Endothelial cell of umbilical vein (primary cell): ENCODE results near the gene USHBP1. TPM values are rescaled to one million over a fixed set of nuclear protein-coding genes. Genes with fewer than 3 reads are reported as not detected.

Experiments
- Bru-seq: library from RNA; stranded (reverse); fragments of 400-500 nt; gene quantifications from one replicate; lab custom pipeline; 2021; lab: Mats Ljungman, UMichigan
- BruChase-seq, 2 experiments: library from RNA; stranded (reverse); fragments of 400-500 nt; gene quantifications; one replicate each; lab custom pipeline; 2021; lab: Mats Ljungman, UMichigan
- BruUV-seq: library from RNA; stranded (reverse); fragments of 400-500 nt; replicated peaks from 2 replicates; lab custom pipeline; 2021; lab: Mats Ljungman, UMichigan
- CTCF ChIA-PET: fragments of 300-600, 350-600 bp; sonication (Branson Sonifier 250); formaldehyde crosslinking; loops from one replicate; lab custom pipeline; 2021; ENCODE audit warnings: antibody characterized with exemption, inconsistent platforms; lab: Charles Lee
- POLR2A ChIA-PET: fragments of 300-600, 350-600 bp; sonication (Branson Sonifier 250); formaldehyde crosslinking; loops from one replicate; lab custom pipeline; 2021; ENCODE audit warnings: antibody characterized with exemption, inconsistent platforms; lab: Charles Lee
- DNase-seq: peaks from one replicate; pipeline ENCODE4 v3.0.0-alpha.2; 2011; ENCODE audit warnings: low read depth, low spot score
- FAIRE-seq: peaks from 2 replicates; lab custom pipeline; 2011; peaks lifted over from hg19 to GRCh38; lab: Jason Lieb, UNC
- H2AFZ ChIP-seq: 2 replicates; pipeline ENCODE4 v1.6.0; 2012; ENCODE audit warnings: low read depth, low read length, control low read depth, inconsistent platforms
- H3K27ac ChIP-seq: 2 replicates; pipeline ENCODE4 v1.5.1; 2011; ENCODE audit warnings: low read depth, mild to moderate bottlenecking, control low read depth, low read length, moderate library complexity; ENCODE audit not compliant: insufficient read depth
- H3K27me3 ChIP-seq, 2 experiments: 2 replicates each; pipeline versions ENCODE4 v1.6.0 to v1.6.1; 2011; ENCODE audit warnings: low read length in 2 of 2, mixed read lengths in 1 of 2; ENCODE audit not compliant: control insufficient read depth in 2 of 2, insufficient read depth in 2 of 2
- H3K36me3 ChIP-seq, 2 experiments: 2 replicates in 1 of 2; 3 replicates in 1 of 2; pipeline ENCODE4 v1.5.1; 2011; ENCODE audit warnings: low read length in 2 of 2, mild to moderate bottlenecking in 1 of 2, moderate library complexity in 1 of 2; ENCODE audit not compliant: control insufficient read depth in 2 of 2, insufficient read depth in 2 of 2; ENCODE audit errors: extremely low read depth in 1 of 2
- H3K4me1 ChIP-seq: 3 replicates; pipeline ENCODE4 v1.5.1; 2011; ENCODE audit warnings: mild to moderate bottlenecking, low read length; ENCODE audit not compliant: control insufficient read depth, insufficient read depth; ENCODE audit errors: extremely low read depth
- H3K4me2 ChIP-seq: 2 replicates; pipeline ENCODE4 v1.6.1; 2011; ENCODE audit warnings: low read length, control low read depth, mixed read lengths; ENCODE audit not compliant: insufficient read depth
- H3K4me3 ChIP-seq, 3 experiments: fragments of 200-600 bp in 1 of 3; sonication (generic), shearing (Covaris generic) in 1 of 3; replicated peaks in 1 of 3; 2 replicates each; pipeline ENCODE4 v1.5.1; 2011 to 2016; ENCODE audit warnings: control low read depth in 3 of 3, low read length in 3 of 3, mild to moderate bottlenecking in 2 of 3, inconsistent platforms in 1 of 3, low read depth in 1 of 3, moderate library complexity in 1 of 3; ENCODE audit not compliant: insufficient read depth in 1 of 3
- H3K79me2 ChIP-seq: 2 replicates; pipeline ENCODE4 v1.6.0; 2012; ENCODE audit warnings: low read length, inconsistent platforms; ENCODE audit not compliant: control insufficient read depth, insufficient read depth
- H3K9ac ChIP-seq: replicated peaks from 2 replicates; pipeline ENCODE3; 2011; ENCODE audit warnings: low read length, control low read depth; ENCODE audit not compliant: insufficient read depth; ENCODE audit errors: extremely low read depth
- H3K9me1 ChIP-seq: replicated peaks from 3 replicates; pipeline ENCODE4 v1.6.0; 2011; ENCODE audit warnings: mild to moderate bottlenecking, low read length; ENCODE audit not compliant: control insufficient read depth, insufficient read depth; ENCODE audit errors: extremely low read depth
- H3K9me3 ChIP-seq: replicated peaks from 2 replicates; pipeline ENCODE4 v1.5.1; 2012; ENCODE audit warnings: low read length, inconsistent platforms; ENCODE audit not compliant: control insufficient read depth, insufficient read depth
- H4K20me1 ChIP-seq: replicated peaks from 2 replicates; pipeline ENCODE3; 2011; ENCODE audit warnings: mild to moderate bottlenecking, low read length; ENCODE audit not compliant: control insufficient read depth, insufficient read depth; ENCODE audit errors: extremely low read depth
- CTCF ChIP-seq, 2 donors: IDR thresholded peaks; 1 replicate in 1 of 2; 2 replicates in 1 of 2; pipeline ENCODE4 v1.5.1; 2011; ENCODE audit warnings: low read length in 2 of 2, mild to moderate bottlenecking in 2 of 2, moderate library complexity in 2 of 2, control low read depth in 1 of 2, inconsistent platforms in 1 of 2, low read depth in 1 of 2; ENCODE audit not compliant: insufficient read depth in 1 of 2; ENCODE audit errors: extremely low read depth in 1 of 2
- EZH2 ChIP-seq: IDR thresholded peaks from 2 replicates; pipeline ENCODE4 v1.6.1; 2012; ENCODE audit warnings: borderline replicate concordance, low read depth, mild to moderate bottlenecking, moderate library complexity, low read length, inconsistent platforms; ENCODE audit not compliant: severe bottlenecking
- GATA2 ChIP-seq: IDR thresholded peaks from 2 replicates; pipeline ENCODE4 v1.7.0; 2011; ENCODE audit warnings: low read depth, mild to moderate bottlenecking, moderate library complexity, mixed read lengths, low read length; ENCODE audit not compliant: insufficient read length, insufficient read depth
- JUN ChIP-seq: IDR thresholded peaks from 2 replicates; pipeline ENCODE4 v1.6.1; 2011; ENCODE audit warnings: borderline replicate concordance, low read depth; ENCODE audit not compliant: insufficient read length, insufficient read depth
- MAX ChIP-seq: IDR thresholded peaks from 2 replicates; pipeline ENCODE4 v1.6.1; 2011; ENCODE audit not compliant: insufficient read depth, insufficient read length
- MYC ChIP-seq: IDR thresholded peaks from one replicate; pipeline ENCODE4 v1.6.1; 2011; ENCODE audit warnings: mild to moderate bottlenecking, low read depth, low read length
- POLR2A ChIP-seq: IDR thresholded peaks from 2 replicates; pipeline ENCODE4 v1.6.1; 2012; ENCODE audit warnings: low read depth, mild to moderate bottlenecking, control low read depth, low read length
- POLR2AphosphoS5 ChIP-seq: IDR thresholded peaks from 2 replicates; pipeline ENCODE4 v1.6.1; 2012; ENCODE audit warnings: low read depth, mild to moderate bottlenecking, control low read depth, low read length, moderate library complexity; ENCODE audit not compliant: insufficient read depth
- dilution Hi-C: fragments of 300-500 bp; cut with MboI; formaldehyde crosslinking; loops from one replicate; pipeline ENCODE4 v1.15.0; 2019; ENCODE audit warnings: low sequenced_read_pairs; ENCODE audit not compliant: extremely low pct_ligation_motif_present
- intact Hi-C: fragments of 100-400 bp; cut with micrococcal nuclease; formaldehyde crosslinking; loops from one replicate; pipeline ENCODE4 v1.10.0; 2022
- long read RNA-seq: library from polyadenylated mRNA; stranded (forward); transcript quantifications from one replicate; pipeline ENCODE4 v2.0.0, GENCODE V29; 2021
- polyA minus RNA-seq, 3 experiments: library from RNA; depleted of rRNA, polyadenylated mRNA; stranded (reverse); fragments of >200 nt; gene quantifications; 1 replicate in 1 of 3; 2 replicates in 2 of 3; pipeline ENCODE4 v1.2.3, GENCODE V29; 2011
- polyA plus RNA-seq, 4 experiments: library from polyadenylated mRNA; depleted of rRNA in 3 of 4; stranded (reverse) in 3 of 4; unstranded in 1 of 4; fragments of >200 nt; gene quantifications; 2 replicates each; pipeline versions ENCODE4 v1.2.1 to v1.2.3, GENCODE V29; 2011 to 2012; ENCODE audit warnings: missing spikeins in 1 of 4
- total RNA-seq: library from RNA; stranded (reverse); gene quantifications from 2 replicates; pipeline ENCODE4 v1.2.3, GENCODE V29; 2021

The USHBP1 gene
- 14.8 and 19.4 TPM in 2 replicates for total RNA-seq
- polyA plus RNA-seq: 16.2 and 20.4 TPM in 2 replicates
- polyA plus RNA-seq (2011; cell fraction: cytosol; rRNA removed): 6.1 and 8.4 TPM in 2 replicates
- 94.4 and 109 TPM in 2 replicates for polyA plus RNA-seq (2011; cell fraction: nucleus; rRNA removed)
- polyA plus RNA-seq (2012): 3.1 and 4.9 TPM in 2 replicates
- polyA minus RNA-seq: 9.0 and 10.3 TPM in 2 replicates
- polyA minus RNA-seq (2011; cell fraction: cytosol; rRNA and poly(A)+ RNA removed): not detected
- polyA minus RNA-seq (2011; cell fraction: nucleus; rRNA and poly(A)+ RNA removed): 13.2 and 19.9 TPM in 2 replicates
- Bru-seq, nascent RNA: percentile 46 among the genes with signal in this experiment
- BruChase-seq, experiment 1, labeled RNA remaining after a 6-hour chase: percentile 67 among the genes with signal in this experiment
- BruChase-seq, experiment 2, labeled RNA remaining after a 2-hour chase: percentile 56 among the genes with signal in this experiment
- long read RNA-seq, transcript USHBP1-201 (13 exons, 3,335 nt): major isoform, 17 of 50 reads
- long read RNA-seq, partial matches to known transcripts: 10 of 50 reads
- long read RNA-seq, other reads (novel, unspliced or antisense): 20 of 50 reads

GRCh38 chr19:17264641-17264979, at the start of gene USHBP1:
Gene USHBP1 (minus strand): TSS chr19:17264745. CDS start chr19:17264299, 446 bp downstream.
- Histone ChIP-seq H3K4me1 (peaks cover 18% of the 10 kb centered on the region), H3K36me3 (peaks cover 0 to 2% of the 10 kb centered on the region in 2 experiments), H3K9me1 (no peaks in the 10 kb centered on the region), H3K4me2 (peak within 1 kb of the TSS; percentile 69), H3K9me3 (no peaks in the 10 kb centered on the region), H3K9ac (peak within 1 kb of the TSS; percentile 54), H3K27ac (peak within 1 kb of the TSS; percentile 46), H3K27me3 (no peaks in the 10 kb centered on the region), H3K79me2 (peaks cover 14% of the 10 kb centered on the region), H4K20me1 (no peaks in the 10 kb centered on the region), H3K4me3 (peak within 1 kb of the TSS in 2 of 3 experiments; percentile 3 to 9), H2AFZ (peak within 1 kb of the TSS; percentile 83)
- CTCF ChIA-PET: interaction anchor here (1.0 to 2.2 kb wide), 2 partner anchors 16 to 18 kb away, joined by 5 to 11 read pairs; no protein-coding TSS in a partner anchor
- POLR2A ChIA-PET: interaction anchor here (1.1 kb wide), 1 partner anchor 15 kb away, joined by 3 read pairs; no protein-coding TSS in a partner anchor
- peak; percentile 84 for FAIRE-seq
- dilution Hi-C loops: no loop called here
- no TSS peak for BruUV-seq
- no peak for TF ChIP-seq GATA2
- peak; percentile 52 for TF ChIP-seq POLR2AphosphoS5
- no peak for TF ChIP-seq MAX
- TF ChIP-seq POLR2A: peak; percentile 71
- peak; percentile 86 for DNase-seq
- intact Hi-C loops: no loop called here

GRCh38 chr19:17314007-17314593, 49.6 kb upstream of the USHBP1 start:
- BruUV-seq: no TSS peak
- Histone ChIP-seq H3K27me3 (no peaks in the 10 kb centered on the region), H3K36me3 (peaks cover 6 to 25% of the 10 kb centered on the region in 2 experiments), H3K9me1 (no peaks in the 10 kb centered on the region), H3K27ac (no peak overlapping the region), H3K4me2 (no peak overlapping the region), H3K79me2 (peaks cover 34% of the 10 kb centered on the region), H2AFZ (no peak overlapping the region), H3K4me3 (no peak overlapping the region), H3K4me1 (peaks cover 8% of the 10 kb centered on the region), H4K20me1 (no peaks in the 10 kb centered on the region), H3K9me3 (no peaks in the 10 kb centered on the region), H3K9ac (no peak overlapping the region)
- TF ChIP-seq EZH2: no peak
- no peak for TF ChIP-seq MYC
- TF ChIP-seq GATA2: no peak
- TF ChIP-seq POLR2A: no peak
- TF ChIP-seq POLR2AphosphoS5: no peak
- TF ChIP-seq MAX: no peak
- TF ChIP-seq JUN: no peak
- TF ChIP-seq CTCF (IDR thresholded peaks at IDR 0.05; ENCODE audit: extremely low read depth in 1 of 2, insufficient read depth in 1 of 2, low read depth in 1 of 2, low read length in 2 of 2): no peak
- DNase-seq (no peak), FAIRE-seq (no peak)
- dilution Hi-C loops: no loop called here
- CTCF ChIA-PET: no interaction called here
- POLR2A ChIA-PET: no interaction called here
- intact Hi-C loops: no loop called here
